Nephron (organoid): ENCODE results near the gene BDH1.

Experiments
- H3K27ac Mint-ChIP-seq, 3 experiments: 2 replicates each; pipeline ENCODE4 v1.8.0; 2020; ENCODE audit warnings: mixed read lengths in 3 of 3, mild to moderate bottlenecking in 2 of 3, moderate library complexity in 1 of 3
- H3K27me3 Mint-ChIP-seq: 2 replicates; pipeline ENCODE4 v1.8.0; 2021; ENCODE audit warnings: low read depth, mild to moderate bottlenecking, moderate library complexity, mixed read lengths
- H3K36me3 Mint-ChIP-seq: 2 replicates; pipeline ENCODE4 v1.8.0; 2020; ENCODE audit warnings: low read depth, mixed read lengths
- H3K4me1 Mint-ChIP-seq: 2 replicates; pipeline ENCODE4 v1.8.0; 2020; ENCODE audit warnings: mixed read lengths
- H3K4me3 Mint-ChIP-seq, 3 experiments: 2 replicates each; pipeline ENCODE4 v1.8.0; 2020; ENCODE audit warnings: mild to moderate bottlenecking in 3 of 3, mixed read lengths in 3 of 3, moderate library complexity in 2 of 3
- H3K9me3 Mint-ChIP-seq: 2 replicates; pipeline ENCODE4 v1.8.0; 2020; ENCODE audit warnings: mixed read lengths
- TF ChIP-seq, protein P1 (sequence below), 3 experiments: fragments of 200-600 bp; sonication (generic); IDR thresholded peaks; one replicate each; pipeline ENCODE4 v1.5.0; 2021; ENCODE audit warnings: antibody characterized with exemption in 3 of 3; ENCODE audit not compliant: unreplicated experiment in 3 of 3

Gene BDH1

DNA sequence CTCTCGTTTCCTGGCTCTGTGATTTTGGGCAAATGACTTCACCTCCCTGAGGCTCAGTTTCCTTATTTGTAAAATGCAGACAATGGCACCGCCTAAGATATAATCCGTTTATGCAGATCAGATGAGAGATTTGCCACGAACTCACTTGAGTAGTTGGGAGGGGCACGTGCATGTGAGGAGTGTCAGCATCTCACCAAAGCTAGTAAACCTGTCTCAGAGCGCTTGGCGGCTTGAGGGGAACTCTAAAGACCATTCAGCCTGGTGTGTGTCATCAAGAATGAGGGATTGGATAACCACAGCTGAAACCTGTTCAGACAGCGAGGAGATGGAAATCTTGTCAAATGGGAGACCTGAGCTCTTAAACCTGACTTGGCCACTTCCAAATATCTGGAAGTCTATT, 48.7 kb downstream of the BDH1 start:
- TF ChIP-seq, protein P1, sequence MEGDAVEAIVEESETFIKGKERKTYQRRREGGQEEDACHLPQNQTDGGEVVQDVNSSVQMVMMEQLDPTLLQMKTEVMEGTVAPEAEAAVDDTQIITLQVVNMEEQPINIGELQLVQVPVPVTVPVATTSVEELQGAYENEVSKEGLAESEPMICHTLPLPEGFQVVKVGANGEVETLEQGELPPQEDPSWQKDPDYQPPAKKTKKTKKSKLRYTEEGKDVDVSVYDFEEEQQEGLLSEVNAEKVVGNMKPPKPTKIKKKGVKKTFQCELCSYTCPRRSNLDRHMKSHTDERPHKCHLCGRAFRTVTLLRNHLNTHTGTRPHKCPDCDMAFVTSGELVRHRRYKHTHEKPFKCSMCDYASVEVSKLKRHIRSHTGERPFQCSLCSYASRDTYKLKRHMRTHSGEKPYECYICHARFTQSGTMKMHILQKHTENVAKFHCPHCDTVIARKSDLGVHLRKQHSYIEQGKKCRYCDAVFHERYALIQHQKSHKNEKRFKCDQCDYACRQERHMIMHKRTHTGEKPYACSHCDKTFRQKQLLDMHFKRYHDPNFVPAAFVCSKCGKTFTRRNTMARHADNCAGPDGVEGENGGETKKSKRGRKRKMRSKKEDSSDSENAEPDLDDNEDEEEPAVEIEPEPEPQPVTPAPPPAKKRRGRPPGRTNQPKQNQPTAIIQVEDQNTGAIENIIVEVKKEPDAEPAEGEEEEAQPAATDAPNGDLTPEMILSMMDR (IDR thresholded peaks at IDR 0.05; ENCODE audit: unreplicated experiment in 3 of 3) = no peak
- Mint-ChIP-seq H3K4me1 (peaks cover 42% of the 10 kb centered on the region), H3K27ac (peak overlapping the region in 2 of 3 experiments; percentile 15 to 71), H3K36me3 (no peaks in the 10 kb centered on the region), H3K27me3 (peaks cover 8% of the 10 kb centered on the region), H3K9me3 (no peaks in the 10 kb centered on the region), H3K4me3 (no peak overlapping the region)

DNA sequence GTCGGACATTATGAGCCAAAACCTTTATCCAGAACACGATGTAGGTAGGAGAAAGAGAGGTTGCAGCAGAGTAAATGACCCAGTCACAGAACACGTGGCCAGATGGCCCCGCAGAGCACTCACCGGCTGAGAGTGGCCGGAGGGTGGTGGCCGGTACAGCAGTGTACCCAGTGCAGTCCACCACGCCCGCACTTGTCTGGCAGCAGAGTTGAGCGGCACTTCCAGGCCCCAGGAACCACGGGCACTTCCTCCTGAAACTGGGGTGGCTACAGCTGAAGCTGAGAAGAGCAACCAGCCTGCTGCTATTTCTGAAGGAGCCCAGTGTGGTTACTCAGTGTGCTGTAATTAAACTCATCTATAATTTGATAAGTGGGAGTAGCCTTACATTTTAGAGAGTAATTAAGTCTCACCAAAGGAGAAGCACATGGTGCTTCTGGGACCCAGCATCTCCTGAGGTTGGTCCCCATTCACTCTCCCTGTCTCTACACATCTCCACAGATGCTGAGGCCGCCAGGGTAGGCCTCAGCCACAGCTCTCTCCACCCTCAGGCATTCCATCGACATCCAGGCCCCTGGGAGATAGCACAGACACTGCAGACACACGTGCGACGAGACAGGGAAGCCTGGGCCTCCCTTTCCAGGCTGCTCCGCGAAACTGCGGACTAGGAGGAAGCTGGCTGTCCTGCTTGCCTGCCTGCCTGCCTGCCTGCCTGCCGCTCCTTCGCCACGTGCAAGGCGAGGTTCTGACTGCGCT, 49.8 kb downstream of the BDH1 start:
- Mint-ChIP-seq H3K9me3 (no peaks in the 10 kb centered on the region), H3K27me3 (peaks cover 8% of the 10 kb centered on the region), H3K4me1 (peaks cover 47% of the 10 kb centered on the region), H3K4me3 (no peak overlapping the region), H3K36me3 (no peaks in the 10 kb centered on the region), H3K27ac (peak overlapping the region in 2 of 3 experiments; percentile 51 to 61)
- TF ChIP-seq, protein P1 (IDR thresholded peaks at IDR 0.05; ENCODE audit: unreplicated experiment in 3 of 3) = no peak

DNA sequence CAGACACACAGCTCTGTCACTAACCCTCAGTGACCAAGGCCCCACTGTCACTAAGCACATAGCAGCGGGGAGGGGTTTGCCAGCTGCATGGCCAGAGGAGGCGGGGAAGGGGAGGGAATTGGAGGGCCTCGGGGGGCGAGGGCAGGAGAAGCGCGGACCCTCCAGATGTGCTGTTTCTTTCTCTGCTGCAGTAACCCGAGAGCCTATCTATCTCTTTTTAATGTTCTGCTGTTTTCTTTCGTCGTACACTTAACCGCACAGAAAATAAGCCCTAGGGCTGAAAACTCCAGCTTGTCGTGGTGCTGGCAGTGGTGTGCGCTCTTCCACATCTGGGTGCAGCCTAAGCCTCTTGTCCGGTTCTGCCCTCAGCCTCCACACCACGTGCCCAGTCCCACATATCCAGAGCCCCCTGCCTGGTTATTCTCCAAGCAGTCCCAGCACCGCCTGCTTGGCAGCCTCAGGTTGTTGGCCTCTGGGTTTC, 51.1 kb downstream of the BDH1 start:
- Mint-ChIP-seq H3K27me3 (peaks cover 8% of the 10 kb centered on the region), H3K4me1 (peaks cover 45% of the 10 kb centered on the region), H3K4me3 (no peak overlapping the region), H3K9me3 (no peaks in the 10 kb centered on the region), H3K36me3 (no peaks in the 10 kb centered on the region), H3K27ac (peak overlapping the region; percentile 61 to 87 (median 78))
- TF ChIP-seq, protein P1 (IDR thresholded peaks at IDR 0.05; ENCODE audit: unreplicated experiment in 3 of 3) = no peak

DNA sequence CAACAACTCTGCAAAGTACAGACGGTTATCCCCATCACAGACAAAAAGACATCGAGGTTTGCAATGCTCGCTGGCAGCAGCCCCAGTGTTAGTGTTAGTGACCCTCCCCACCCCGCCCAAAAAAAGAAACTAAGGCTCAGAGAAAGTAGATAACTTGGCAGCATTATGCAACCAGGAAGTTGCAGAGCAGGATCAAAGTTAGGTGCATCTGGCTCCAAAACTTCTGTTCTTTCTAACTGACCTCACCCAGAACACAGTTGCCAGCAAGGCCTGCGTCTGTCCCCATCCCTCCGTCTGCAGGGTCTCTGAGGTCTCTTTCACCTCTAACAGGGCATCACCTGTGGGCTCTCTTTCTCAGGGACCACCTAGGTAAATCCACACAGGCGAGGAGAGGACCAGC, 51.5 kb downstream of the BDH1 start:
- Mint-ChIP-seq H3K4me1 (peaks cover 42% of the 10 kb centered on the region), H3K36me3 (no peaks in the 10 kb centered on the region), H3K27ac (peak overlapping the region; percentile 61 to 87 (median 78)), H3K4me3 (no peak overlapping the region), H3K9me3 (no peaks in the 10 kb centered on the region), H3K27me3 (peaks cover 8% of the 10 kb centered on the region)
- TF ChIP-seq, protein P1 (IDR thresholded peaks at IDR 0.05; ENCODE audit: unreplicated experiment in 3 of 3) = no peak

DNA sequence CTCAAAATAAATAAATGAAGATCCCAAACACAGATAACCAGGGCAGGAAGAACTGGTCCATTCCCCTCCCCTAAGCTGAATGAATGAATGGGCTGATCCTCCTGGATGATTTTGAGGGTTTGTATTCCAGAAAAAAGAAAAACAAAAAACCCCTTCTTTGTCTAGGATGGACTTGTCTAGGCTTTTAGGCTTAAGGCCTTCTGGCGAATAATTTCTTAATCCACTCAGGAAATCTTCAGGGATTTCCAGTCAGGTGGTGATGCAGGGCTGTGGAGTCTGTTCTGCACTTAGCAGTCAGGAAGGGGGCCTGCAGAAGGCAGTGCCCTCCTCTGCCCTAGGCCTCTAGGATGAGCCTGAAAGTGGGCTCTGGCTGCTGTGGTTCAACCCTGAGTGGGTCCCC, 52.1 kb downstream of the BDH1 start:
- Mint-ChIP-seq H3K27ac (no peak overlapping the region), H3K4me3 (no peak overlapping the region), H3K36me3 (no peaks in the 10 kb centered on the region), H3K4me1 (peaks cover 42% of the 10 kb centered on the region), H3K9me3 (no peaks in the 10 kb centered on the region), H3K27me3 (peaks cover 8% of the 10 kb centered on the region)
- TF ChIP-seq, protein P1 (IDR thresholded peaks at IDR 0.05; ENCODE audit: unreplicated experiment in 3 of 3) = no peak
